Measurements from ENCODE around the gene UCN2. TPM values are rescaled to one million over a fixed set of nuclear protein-coding genes. Genes with fewer than 3 reads are reported as not detected.
A peak's percentile ranks its signal among the peaks of the same experiment; 100 is the strongest.

The UCN2 gene
- total and polyA plus RNA-seq, 2 of the 4 experiments (the other 2 are of a cell fraction): 0.54 to 2.7 TPM

- Histone ChIP-seq H2AK9ac (replicated peaks; ENCODE audit: low read depth, low read length, poor library complexity) (peak within 1 kb of the TSS; percentile 96), H3K79me1 (ENCODE audit: low read depth in 1 of 2, low read length in 2 of 2) (peaks cover 12 to 45% of the 10 kb centered on the region in 2 experiments; a peak in 3 of 4 replicates), H3K9me1 (ENCODE audit: insufficient read depth, low read length) (peaks cover 10% of the 10 kb centered on the region), H3K4me3 (ENCODE audit: insufficient read depth, low read depth, low read length) (peak within 1 kb of the TSS; percentile 90), H2AFZ (replicated peaks; ENCODE audit: low read length, poor library complexity) (peak within 1 kb of the TSS; percentile 99), H3K56ac (ENCODE audit: extremely low read depth, insufficient read depth, low read length) (peak within 1 kb of the TSS; percentile 28), H3K36me3 (ENCODE audit: control insufficient read depth, insufficient read depth, low read length) (peaks cover 20% of the 10 kb centered on the region), H3K9ac (ENCODE audit: low read depth, low read length) (peak within 1 kb of the TSS; percentile 93), H4K91ac (ENCODE audit: insufficient read depth, low read depth, low read length) (peak within 1 kb of the TSS; percentile 84), H4K8ac (ENCODE audit: low read depth in 2 of 2, low read length in 2 of 2) (peak within 1 kb of the TSS; percentile 67 to 94), H3K4me2 (ENCODE audit: low read depth, low read length) (peak within 1 kb of the TSS; percentile 99), H3K4me1 (ENCODE audit: control insufficient read depth, insufficient read depth, low read length) (peaks cover 18% of the 10 kb centered on the region), H4K20me1 (ENCODE audit: insufficient read depth, low read length) (peaks cover 4% of the 10 kb centered on the region; the same call in 1 of the 2 replicates), H3K18ac (ENCODE audit: low read depth, low read length) (peak within 1 kb of the TSS; percentile 81), H2AK5ac (ENCODE audit: low read depth, low read length) (peak within 1 kb of the TSS; percentile 94), H4K5ac (ENCODE audit: low read depth, low read length) (peak within 1 kb of the TSS; percentile 77), H3K27ac (ENCODE audit: insufficient read depth, low read length) (peak within 1 kb of the TSS; percentile 93), H2BK15ac (ENCODE audit: low read depth, low read length) (peak within 1 kb of the TSS; percentile 23; the same call in 1 of the 3 replicates), H2BK20ac (ENCODE audit: low read depth, low read length) (no peak within 1 kb of the TSS), H2BK120ac (ENCODE audit: low read depth, low read length) (peak within 1 kb of the TSS; percentile 78), H2BK5ac (ENCODE audit: low read depth, low read length, poor library complexity, severe bottlenecking) (peak within 1 kb of the TSS; percentile 87), H3K9me3 (ENCODE audit: control insufficient read depth, insufficient read depth, low read length) (no peaks in the 10 kb centered on the region), H3K23ac (ENCODE audit: low read depth, low read length) (peak within 1 kb of the TSS; percentile 54; the same call in 1 of the 2 replicates), H3K27me3 (ENCODE audit: control insufficient read depth, insufficient read depth, low read length) (no peaks in the 10 kb centered on the region), H3K14ac (replicated peaks; ENCODE audit: low read depth, low read length) (peak within 1 kb of the TSS; percentile 91), H3K4ac (ENCODE audit: low read depth, low read length) (peak within 1 kb of the TSS; percentile 88)
- no TSS peak for BruUV-seq (replicated peaks)
- DNase-seq: peak; percentile 90
- TF ChIP-seq CEBPB (IDR thresholded peaks at IDR 0.05; ENCODE audit: low read depth, low read length) (no peak), RFX5 (IDR thresholded peaks at IDR 0.05; ENCODE audit: low read depth, low read length) (no peak), MAZ (IDR thresholded peaks at IDR 0.05; ENCODE audit: borderline replicate concordance, low read depth, low read length) (no peak), RCOR1 (IDR thresholded peaks at IDR 0.05; ENCODE audit: insufficient replicate concordance, low read length) (no peak), POLR2A (IDR thresholded peaks at IDR 0.05; ENCODE audit: low read depth, low read length) (peak; percentile 81), FOS (IDR thresholded peaks at IDR 0.05; ENCODE audit: low read depth, low read length) (no peak), MXI1 (IDR thresholded peaks at IDR 0.05; ENCODE audit: borderline replicate concordance, low read depth, low read length) (0 out of 2 replicates have a peak, but pooled peaks have one; percentile 44), CTCF (conservative IDR thresholded peaks at IDR 0.05; ENCODE audit: low read depth, low read length) (peak; percentile 83), BHLHE40 (IDR thresholded peaks at IDR 0.05; ENCODE audit: low read depth, low read length) (no peak), RAD21 (IDR thresholded peaks at IDR 0.05; ENCODE audit: low read length) (peak; percentile 59), SMC3 (IDR thresholded peaks at IDR 0.05; ENCODE audit: low read depth, low read length) (peak; percentile 66)
- 1% methylated on average over 31 of the region's 86 CpGs; no CpG with 5 or more reads in 1 of the 2 experiments for WGBS, 2 experiments (ENCODE audit: extremely low coverage in 2 of 2, insufficient read length in 1 of 2)
- ChIA-PET CTCF (interaction anchor here (0.5 to 0.8 kb wide), 2 partner anchors 10 to 12 kb away, joined by 3 to 4 read pairs; no protein-coding TSS in a partner anchor), POLR2A (ENCODE audit: unreplicated experiment) (no interaction called here)
- intact Hi-C loops (cut with micrococcal nuclease): loop anchor here (1.0 kb wide), 1 partner anchor 26 kb away; the partner anchor contains the start of gene SLC26A6
- in situ Hi-C loops (cut with MboI; ENCODE audit: low sequenced_read_pairs): no loop called here
- peak; percentile 95 for ATAC-seq (ENCODE audit: low read depth)
- dilution Hi-C loops (cut with HindIII; ENCODE audit: low sequenced_read_pairs, unreplicated experiment): no loop called here
Observed at GRCh38 chr3:48609088-48610005, 45.8 kb upstream of the UCN2 start, which contains the start of gene UQCRC1. Gene UQCRC1, minus strand, starts transcription at chr3:48609646. Its CDS starts 26 bp downstream, at chr3:48609620.
